Stomach smooth muscle (tissue), 2 donors: Measurements from ENCODE around the gene RPS14.

Experiments
- H3K27ac ChIP-seq: one replicate; pipeline ENCODE4 v1.7.0; 2013; ENCODE audit warnings: mild to moderate bottlenecking, low read length, inconsistent platforms
- H3K27me3 ChIP-seq, 2 donors: one replicate each; pipeline ENCODE4 v1.7.0; 2013; ENCODE audit warnings: low read length in 2 of 2; ENCODE audit not compliant: insufficient read depth in 2 of 2, control insufficient read depth in 1 of 2
- H3K36me3 ChIP-seq, 2 donors: one replicate each; pipeline ENCODE4 v1.7.0; 2013; ENCODE audit warnings: low read length in 2 of 2; ENCODE audit not compliant: control insufficient read depth in 2 of 2, insufficient read depth in 2 of 2
- H3K4me1 ChIP-seq: one replicate; pipeline ENCODE4 v1.7.0; 2013; ENCODE audit warnings: low read length; ENCODE audit not compliant: control insufficient read depth, insufficient read depth
- H3K4me3 ChIP-seq, 2 donors: one replicate each; pipeline ENCODE4 v1.7.0; 2013; ENCODE audit warnings: low read length in 2 of 2
- H3K9ac ChIP-seq, 2 donors: one replicate each; pipeline ENCODE4 v1.7.0; 2013; ENCODE audit warnings: low read length in 2 of 2, mild to moderate bottlenecking in 1 of 2
- H3K9me3 ChIP-seq, 2 donors: one replicate each; pipeline ENCODE4 v1.7.0; 2013; ENCODE audit warnings: low read length in 2 of 2; ENCODE audit not compliant: control insufficient read depth in 2 of 2
- donor health status: healthy.
- donor health status: Pancreatic carcinoma.

RPS14 gene

GRCh38 chr5:150392680-150393079 is 56.9 kb downstream of the RPS14 start:
- Histone ChIP-seq H3K36me3 (peaks cover 38 to 52% of the 10 kb centered on the region in 2 donors), H3K9ac (no peak overlapping the region), H3K27ac (no peak overlapping the region), H3K27me3 (no peaks in the 10 kb centered on the region), H3K4me3 (no peak overlapping the region), H3K4me1 (no peaks in the 10 kb centered on the region), H3K9me3 (no peaks in the 10 kb centered on the region)
